Stimulated activated CD4-positive, alpha-beta T cell treated with anti-CD3 and anti-CD28 coated beads, Interleukin-1b, Interleukin-23, amount 100 ng/mL, for 24 hours (primary cell): Measurements from ENCODE around the gene CELF6.
"Not testable (repeated sequence)": the region's sequence is repeated elsewhere in the genome, so short reads cannot be mapped to it uniquely, and the experiment has no call there.

Experiments
- DNase-seq, 4 experiments: peaks; one replicate each; pipeline ENCODE4 v3.0.0-alpha.2; 2020; ENCODE audit warnings: low read depth in 4 of 4, low spot score in 1 of 4

CELF6 gene

GRCh38 chr15:72318408-72318942 is 1.5 kb downstream of the CELF6 start:
- DNase-seq: no peak

- no peak for DNase-seq
Measured at GRCh38 chr15:72315706-72316370, 4.1 kb downstream of the CELF6 start.

DNA sequence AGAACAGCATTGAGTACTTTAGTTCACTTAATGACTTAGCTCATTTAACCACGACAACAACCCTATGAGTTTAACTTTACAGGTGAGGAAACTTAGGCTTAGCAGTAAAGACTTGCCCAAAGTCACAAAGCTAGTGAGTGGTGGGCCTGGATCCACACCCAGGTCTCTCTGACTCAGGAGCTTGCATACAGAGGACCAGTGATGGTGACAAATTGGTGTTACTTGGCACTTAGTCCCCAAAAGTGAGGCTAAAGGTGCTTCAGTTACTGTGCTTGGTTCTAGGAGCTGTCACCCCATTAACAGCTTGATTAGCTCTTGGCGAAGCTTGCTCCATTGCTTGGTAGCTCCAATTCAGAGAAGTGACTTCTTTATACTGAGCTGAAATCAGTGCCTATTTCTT is 6.1 kb downstream of the CELF6 start:
- no peak for DNase-seq

DNA sequence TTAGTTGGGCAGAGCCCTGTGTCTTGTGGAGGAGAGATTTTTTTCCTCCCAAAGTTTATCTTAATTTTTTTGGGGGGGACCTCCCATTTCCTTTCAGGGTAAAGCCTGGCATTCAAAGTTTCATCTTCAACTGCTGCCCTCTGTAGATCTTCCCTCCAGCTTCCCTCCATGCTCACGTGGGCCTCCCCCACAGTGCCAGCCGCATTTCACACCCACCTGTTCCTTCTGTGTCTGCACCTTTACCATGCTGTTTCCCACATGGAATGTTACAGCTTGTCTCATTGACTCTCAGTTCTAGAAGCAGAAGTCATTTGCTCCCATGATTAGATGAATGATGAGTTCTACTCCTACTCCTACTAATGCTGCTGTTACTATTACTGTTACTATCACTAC is 6.5 kb downstream of the CELF6 start:
- no peak for DNase-seq

GRCh38 chr15:72312605-72313447 is 7.1 kb downstream of the CELF6 start:
- peak in 3 of 4 experiments; percentile 32 to 48 (median 37) for DNase-seq

- no peak for DNase-seq
Measured at GRCh38 chr15:72307026-72307425, 12.9 kb downstream of the CELF6 start.

DNA sequence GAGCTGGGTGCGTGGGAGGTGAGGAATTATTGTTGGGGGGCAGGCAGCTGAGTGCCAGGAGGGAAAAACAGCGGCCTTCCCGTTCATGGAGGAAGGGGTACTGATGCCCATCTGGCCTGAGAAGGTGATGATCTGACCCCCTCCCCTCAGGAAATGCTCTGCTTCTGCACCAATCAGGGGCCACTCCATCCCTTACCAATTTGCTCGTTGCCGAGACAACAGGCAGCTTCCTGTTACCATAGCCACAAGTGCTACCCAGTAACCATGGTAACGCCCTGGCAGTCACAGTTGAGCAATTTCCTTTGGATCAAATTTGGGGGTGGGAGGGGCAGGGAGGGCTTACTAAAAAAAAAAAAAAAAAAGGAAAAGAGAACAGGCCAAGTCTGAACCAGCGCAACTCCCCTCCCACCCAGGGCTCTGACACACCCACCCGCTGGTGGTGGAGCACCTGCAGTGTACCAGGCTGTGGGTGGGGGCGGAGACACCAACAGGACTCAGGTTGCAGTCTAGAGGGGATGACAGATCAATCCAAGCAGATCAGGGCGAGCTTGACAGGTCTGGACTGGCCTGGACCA is 13.7 kb downstream of the CELF6 start:
- DNase-seq: no peak

DNA sequence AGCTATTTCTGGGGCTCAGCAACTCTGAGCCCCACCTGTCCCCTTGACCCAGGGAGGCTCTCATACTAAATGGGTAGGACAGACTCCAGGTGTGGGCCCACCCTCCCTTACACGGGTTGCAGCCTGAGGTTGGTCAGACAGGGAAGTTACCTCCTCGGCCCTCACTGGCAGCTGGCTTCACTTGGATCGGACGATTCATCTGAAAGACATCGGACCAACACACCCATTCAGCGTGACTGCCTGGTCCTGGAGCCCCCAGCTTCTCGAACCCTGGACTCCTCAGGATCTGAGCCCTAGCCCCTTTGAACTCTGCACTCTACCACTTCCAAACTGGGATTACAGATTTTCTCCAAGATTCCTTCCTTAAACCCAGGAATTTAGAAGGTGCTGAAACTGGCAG is 15.4 kb downstream of the CELF6 start:
- no peak for DNase-seq

DNA sequence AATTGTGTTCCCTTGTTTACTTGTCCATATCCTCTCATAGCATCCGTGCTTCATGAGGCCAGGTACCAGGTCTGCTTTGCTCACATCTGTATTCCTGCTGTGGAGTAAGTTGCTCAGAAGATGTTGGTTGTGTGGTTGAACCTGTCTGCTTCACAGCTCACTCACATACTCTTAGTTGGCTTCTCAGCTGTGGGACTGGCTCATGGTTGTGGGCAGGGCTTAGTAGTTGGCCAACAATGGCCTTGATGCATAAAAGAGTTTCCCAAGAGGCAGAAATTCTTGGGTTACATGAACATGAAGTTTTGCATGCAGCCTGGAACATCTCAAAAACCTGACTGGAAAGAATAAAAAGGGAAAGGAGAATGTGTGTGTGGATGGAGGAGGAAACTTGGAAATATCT is 17.0 kb downstream of the CELF6 start:
- no peak for DNase-seq

- DNase-seq: no peak
Measured at GRCh38 chr15:72289597-72290325, 30.2 kb downstream of the CELF6 start.

DNA sequence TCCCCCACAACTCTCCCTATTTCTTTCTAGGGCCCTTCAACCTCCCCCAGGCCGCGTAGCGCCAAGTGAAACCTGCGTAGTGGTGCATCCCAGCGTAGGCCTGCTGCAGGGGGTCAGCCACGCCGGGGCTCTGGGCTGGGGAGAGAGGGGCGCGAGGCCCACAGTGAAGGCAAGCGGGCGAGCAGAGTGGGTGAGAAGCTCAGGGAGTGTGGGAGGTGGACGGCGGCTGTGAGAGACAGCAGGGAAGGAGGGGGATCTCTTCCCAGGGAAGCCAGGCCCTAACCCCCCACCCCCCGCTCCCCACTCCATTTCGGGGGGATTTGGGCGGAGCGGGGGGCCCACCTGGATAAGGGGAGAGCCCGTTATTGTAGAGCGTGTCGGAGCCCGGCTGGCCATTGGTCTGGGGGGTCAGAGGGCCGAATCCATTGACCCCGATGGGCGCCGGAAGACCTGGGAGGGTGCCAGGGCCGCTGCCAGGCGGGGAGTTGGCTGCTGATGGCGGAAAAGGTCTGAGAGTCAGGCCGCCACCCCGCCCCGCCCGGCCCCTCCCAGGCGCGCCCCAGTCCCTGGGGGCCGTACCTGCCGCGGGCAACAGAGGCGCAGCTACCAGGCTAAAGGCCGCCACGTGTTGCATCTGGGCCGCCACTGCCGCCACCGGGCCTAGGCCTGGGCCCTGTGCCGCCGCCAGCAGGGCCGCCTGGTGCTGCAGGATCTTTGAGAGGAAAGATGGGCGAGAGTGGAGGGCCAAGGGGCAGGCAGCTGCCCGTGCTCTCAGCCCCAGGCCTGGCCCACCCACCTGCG is 31.0 kb downstream of the CELF6 start:
- no peak for DNase-seq

DNA sequence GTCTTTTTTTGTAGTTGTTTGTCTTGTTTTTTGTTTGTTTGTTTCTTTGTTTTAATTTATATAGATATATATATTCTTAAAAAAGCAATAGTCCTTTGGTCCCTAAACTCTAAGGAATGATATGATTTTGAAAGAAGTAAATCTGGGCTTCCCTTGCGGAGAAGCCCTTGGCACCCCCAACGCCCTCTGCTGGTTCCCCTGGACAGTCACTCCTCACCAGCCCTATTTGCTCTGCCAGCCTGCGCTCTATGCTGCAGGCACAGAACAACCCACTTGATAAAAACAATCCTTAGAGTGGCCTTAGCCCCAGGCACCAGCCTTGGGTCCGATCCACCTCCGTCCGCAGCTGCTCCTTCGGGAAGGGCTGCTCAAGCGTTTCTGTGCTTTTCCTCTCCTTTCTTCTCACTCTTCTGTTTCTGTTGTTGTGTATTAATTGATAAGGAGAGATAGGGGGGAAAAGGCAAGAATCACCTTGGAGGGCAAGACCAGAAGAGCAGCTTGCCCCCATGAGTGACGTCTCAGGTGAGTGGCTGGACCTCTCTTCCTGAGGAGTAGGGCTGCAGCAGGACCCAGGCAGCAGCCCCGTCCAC is 33.9 kb downstream of the CELF6 start:
- peak in 3 of 4 experiments; percentile 22 to 43 (median 26) for DNase-seq

GRCh38 chr15:72285402-72285801 is 34.6 kb downstream of the CELF6 start:
- no peak for DNase-seq

DNA sequence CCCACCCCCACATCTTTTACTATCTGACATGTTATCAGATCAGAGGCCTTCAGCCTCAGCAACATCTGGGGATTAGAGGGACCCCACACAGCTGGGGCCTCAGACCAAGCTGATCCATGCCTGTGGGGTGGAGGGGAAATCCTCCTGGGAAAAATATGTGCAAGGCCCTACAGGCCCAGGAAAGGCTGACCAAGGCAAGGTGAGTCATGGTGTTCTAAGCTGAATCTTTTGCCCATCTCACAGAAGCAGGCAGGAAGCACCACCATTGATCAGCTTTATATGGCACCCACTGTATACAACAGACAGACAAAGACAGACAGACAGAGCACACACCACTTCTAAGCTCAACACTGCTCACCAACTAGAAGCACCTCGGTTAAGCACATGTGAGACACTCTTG is 35.2 kb downstream of the CELF6 start:
- no peak for DNase-seq

DNA sequence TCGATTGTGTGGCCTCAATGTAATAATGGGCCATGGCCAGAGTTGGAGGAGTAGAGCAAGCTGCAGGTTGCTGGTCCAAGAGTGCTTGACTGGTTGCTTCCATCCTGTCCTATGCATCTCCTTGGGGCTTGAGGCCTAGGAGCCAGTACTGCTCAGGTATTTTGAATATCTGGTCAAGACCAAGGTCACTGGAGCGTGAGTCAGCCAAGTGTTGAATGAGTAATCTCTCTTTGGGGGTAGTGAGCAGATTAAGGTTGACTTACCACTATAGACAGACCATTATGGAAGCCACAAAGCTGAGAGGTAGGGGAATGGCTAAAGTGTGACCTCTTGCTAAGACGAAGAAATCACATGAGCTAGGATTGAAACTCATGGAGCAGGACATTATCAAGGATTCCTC is 38.2 kb downstream of the CELF6 start:
- no peak for DNase-seq

GRCh38 chr15:72280751-72281150 is 39.2 kb downstream of the CELF6 start:
- DNase-seq: no peak

DNA sequence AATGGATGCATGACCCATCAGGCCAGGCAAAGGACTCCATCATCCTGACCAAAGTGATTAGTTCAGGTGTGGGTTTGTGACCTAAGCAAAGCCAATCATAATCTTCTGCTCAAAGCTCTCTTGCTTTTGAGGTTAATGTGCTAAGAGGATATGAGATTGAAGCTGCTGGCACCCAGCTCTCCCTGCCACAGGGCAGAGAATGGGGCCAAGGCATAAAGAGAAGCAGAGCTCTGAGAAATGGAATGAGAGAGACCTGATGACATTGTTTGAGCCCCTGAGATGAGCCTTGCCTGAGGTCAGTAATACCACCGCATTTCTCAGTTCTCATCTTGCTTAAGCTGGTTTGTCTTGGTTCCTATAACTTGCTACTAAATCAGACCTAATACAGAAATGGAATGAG is 41.2 kb downstream of the CELF6 start:
- no peak for DNase-seq

GRCh38 chr15:72276326-72276700 is 43.6 kb downstream of the CELF6 start:
- DNase-seq: no peak

DNA sequence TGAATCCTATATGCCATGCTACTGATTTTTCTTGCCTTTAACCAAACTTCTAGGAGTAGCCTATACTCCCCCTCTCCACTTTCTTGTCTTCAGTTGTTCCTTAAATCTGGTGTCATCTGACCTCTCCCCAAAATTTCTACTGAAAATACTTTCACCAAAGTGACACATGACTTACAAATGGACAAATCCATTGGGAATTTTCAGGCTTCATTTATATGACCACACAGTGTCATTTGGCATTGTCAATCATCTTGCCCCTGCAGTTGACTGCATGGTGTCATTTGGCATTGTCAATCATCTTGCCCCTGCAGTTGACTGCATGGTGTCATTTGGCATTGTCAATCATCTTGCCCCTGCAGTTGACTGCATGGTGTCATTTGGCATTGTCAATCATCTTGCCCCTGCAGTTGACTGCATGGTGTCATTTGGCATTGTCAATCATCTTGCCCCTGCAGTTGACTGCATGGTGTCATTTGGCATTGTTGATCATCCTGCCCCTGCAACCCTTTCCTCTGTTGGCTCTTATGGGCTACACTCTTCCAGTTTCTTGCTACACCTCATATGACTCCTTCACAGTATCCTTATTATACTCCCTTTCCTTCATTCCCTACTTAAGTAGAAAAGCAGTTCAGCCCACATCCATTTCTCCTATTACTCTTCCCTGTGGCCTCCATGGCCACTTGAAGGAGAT is 44.2 kb downstream of the CELF6 start:
- DNase-seq: not testable (repeated sequence)

DNA sequence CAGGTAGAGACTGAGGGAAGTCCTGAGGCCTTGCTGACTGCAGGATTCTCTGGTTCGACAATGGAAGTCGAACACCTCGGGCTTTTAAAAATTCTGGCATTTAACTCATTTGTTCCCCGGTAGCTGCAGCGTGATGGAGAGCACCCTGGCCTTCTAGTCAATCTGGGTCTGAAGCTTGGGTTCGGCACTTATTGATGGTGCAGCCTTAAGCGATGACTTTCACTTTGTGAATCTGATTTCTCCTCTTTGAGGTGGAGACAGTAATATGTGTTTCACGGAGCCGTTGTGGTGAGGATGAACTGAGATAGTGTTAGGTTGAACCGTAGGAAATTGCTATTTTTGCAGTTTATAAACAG is 47.0 kb downstream of the CELF6 start:
- no peak for DNase-seq
